K562 (cell line): ENCODE measurements around the gene FGF1. TPM values are rescaled to one million over a fixed set of nuclear protein-coding genes. Genes with fewer than 3 reads are reported as not detected.

Experiments used
- EHMT2 ChIP-seq: fragments of 450-650 bp; IDR thresholded peaks from 2 replicates; pipeline ENCODE4 v1.6.1; 2018; ENCODE audit warnings: antibody characterized with exemption
- NCOR1 ChIP-seq: fragments of 450-650 bp; IDR thresholded peaks from 2 replicates; pipeline ENCODE4 v1.6.1; 2016; ENCODE audit warnings: mild to moderate bottlenecking, moderate library complexity
- RAD21 ChIP-seq, 2 experiments: fragments of 250-450 bp in 1 of 2; fragments of 450-650 bp in 1 of 2; sonication (Bioruptor Pico) in 1 of 2; formaldehyde crosslinking in 1 of 2; IDR thresholded peaks in 1 of 2; conservative IDR thresholded peaks in 1 of 2; 2 replicates each; pipeline versions ENCODE4 v1.4.0 to v1.8.0; 2020 to 2022; ENCODE audit warnings: mild to moderate bottlenecking in 2 of 2, moderate library complexity in 1 of 2
- REST ChIP-seq, 2 experiments: fragments of 450-650 bp; formaldehyde crosslinking in 1 of 2; IDR thresholded peaks; 2 replicates each; pipeline versions ENCODE4 v1.4.0 to v1.6.1; 2014 to 2020; ENCODE audit warnings: mild to moderate bottlenecking in 2 of 2, borderline replicate concordance in 1 of 2, low read depth in 1 of 2
- SLC30A9 ChIP-seq: fragments of 250-450 bp; sonication (Bioruptor Pico); IDR thresholded peaks from 2 replicates; pipeline ENCODE4 v1.8.0; 2022; ENCODE audit warnings: mild to moderate bottlenecking, moderate library complexity
- TAL1 ChIP-seq: fragments of 450-650 bp; IDR thresholded peaks from 2 replicates; pipeline ENCODE4 v1.6.1; 2016; ENCODE audit warnings: mild to moderate bottlenecking
- ZNF561 ChIP-seq: fragments of 450-650 bp; formaldehyde crosslinking; conservative IDR thresholded peaks from 2 replicates; pipeline ENCODE4 v1.4.0; 2020; ENCODE audit warnings: mild to moderate bottlenecking, moderate library complexity
- polyA plus RNA-seq, 8 experiments: library from polyadenylated mRNA; depleted of rRNA in 4 of 8; stranded (reverse) in 5 of 8; unstranded in 3 of 8; fragments of >200 nt; fragmentation: Nextera tagmentation in 2 of 8; fragmentation: Illumina TruSeq in 1 of 8; extraction: Ambion mirVana in 2 of 8; extraction: Trizol in 1 of 8; gene quantifications; 2 replicates each; pipeline versions ENCODE4 v1.2.1 to v1.2.3, GENCODE V29; 2011 to 2014; ENCODE audit warnings: inconsistent platforms in 1 of 8, missing spikeins in 1 of 8
- total RNA-seq, 7 experiments: library from RNA; depleted of rRNA in 6 of 7; stranded (reverse); fragments of >200 nt in 6 of 7; fragmentation: Illumina TruSeq in 2 of 7; extraction: Trizol in 2 of 7; gene quantifications; 2 replicates each; pipeline versions ENCODE4 v1.2.1 to v1.2.3, GENCODE V29; 2011 to 2021; ENCODE audit warnings: low replicate concordance in 1 of 7
- TF ChIP-seq, protein P1 (sequence below), 2 experiments: fragments of 450-650 bp in 1 of 2; IDR thresholded peaks; 2 replicates each; pipeline ENCODE4 v1.6.1; 2011 to 2017; ENCODE audit warnings: low read depth in 2 of 2, antibody characterized with exemption in 1 of 2, borderline replicate concordance in 1 of 2, low read length in 1 of 2, mild to moderate bottlenecking in 1 of 2, mixed read lengths in 1 of 2; ENCODE audit not compliant: control insufficient read depth in 1 of 2

Gene FGF1
- total and polyA plus RNA-seq, 9 of the 15 experiments (the other 6 are each of a cell fraction or from before 2014, with no cell fraction given), result not detected

DNA sequence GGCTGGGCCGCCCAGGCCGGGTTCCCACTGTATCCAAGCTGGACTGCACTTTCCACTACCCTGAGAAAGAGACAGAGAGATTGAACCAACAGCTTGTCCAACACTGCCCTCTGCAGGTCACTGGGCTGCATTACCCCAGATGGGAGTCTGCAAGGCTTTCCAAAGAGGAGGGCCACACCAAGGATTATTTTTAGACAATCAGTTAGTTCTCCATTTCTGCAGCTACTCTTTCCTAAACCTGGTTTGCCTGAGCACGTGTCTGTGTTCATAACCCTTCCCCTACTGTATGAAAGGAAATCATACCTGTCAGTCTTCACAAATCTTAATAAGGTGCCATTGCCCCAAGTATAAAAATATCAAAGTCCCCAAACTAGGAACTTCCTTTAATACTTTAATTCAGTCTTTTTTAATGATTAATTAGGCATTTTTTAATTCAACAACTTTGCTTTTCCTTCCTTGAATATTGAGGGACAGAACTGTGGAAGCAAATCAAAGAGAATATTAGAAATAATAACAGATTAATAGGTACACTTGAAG is 13.4 kb upstream of the FGF1 start (continued):
- TF ChIP-seq, protein P1, sequence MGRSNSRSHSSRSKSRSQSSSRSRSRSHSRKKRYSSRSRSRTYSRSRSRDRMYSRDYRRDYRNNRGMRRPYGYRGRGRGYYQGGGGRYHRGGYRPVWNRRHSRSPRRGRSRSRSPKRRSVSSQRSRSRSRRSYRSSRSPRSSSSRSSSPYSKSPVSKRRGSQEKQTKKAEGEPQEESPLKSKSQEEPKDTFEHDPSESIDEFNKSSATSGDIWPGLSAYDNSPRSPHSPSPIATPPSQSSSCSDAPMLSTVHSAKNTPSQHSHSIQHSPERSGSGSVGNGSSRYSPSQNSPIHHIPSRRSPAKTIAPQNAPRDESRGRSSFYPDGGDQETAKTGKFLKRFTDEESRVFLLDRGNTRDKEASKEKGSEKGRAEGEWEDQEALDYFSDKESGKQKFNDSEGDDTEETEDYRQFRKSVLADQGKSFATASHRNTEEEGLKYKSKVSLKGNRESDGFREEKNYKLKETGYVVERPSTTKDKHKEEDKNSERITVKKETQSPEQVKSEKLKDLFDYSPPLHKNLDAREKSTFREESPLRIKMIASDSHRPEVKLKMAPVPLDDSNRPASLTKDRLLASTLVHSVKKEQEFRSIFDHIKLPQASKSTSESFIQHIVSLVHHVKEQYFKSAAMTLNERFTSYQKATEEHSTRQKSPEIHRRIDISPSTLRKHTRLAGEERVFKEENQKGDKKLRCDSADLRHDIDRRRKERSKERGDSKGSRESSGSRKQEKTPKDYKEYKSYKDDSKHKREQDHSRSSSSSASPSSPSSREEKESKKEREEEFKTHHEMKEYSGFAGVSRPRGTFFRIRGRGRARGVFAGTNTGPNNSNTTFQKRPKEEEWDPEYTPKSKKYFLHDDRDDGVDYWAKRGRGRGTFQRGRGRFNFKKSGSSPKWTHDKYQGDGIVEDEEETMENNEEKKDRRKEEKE (IDR thresholded peaks at IDR 0.05; ENCODE audit: borderline replicate concordance in 1 of 2, control insufficient read depth in 1 of 2, low read depth in 2 of 2, low read length in 1 of 2), result no peak
- TF ChIP-seq ZNF561 (CRISPR knock-in tag) (no peak), EHMT2 (no peak), REST (IDR thresholded peaks at IDR 0.05; ENCODE audit: borderline replicate concordance) (peak; percentile 81), REST (CRISPR knock-in tag; IDR thresholded peaks at IDR 0.05; ENCODE audit: low read depth) (no peak), SLC30A9 (no peak), TAL1 (no peak), RAD21 (CRISPR knock-in tag; conservative IDR thresholded peaks at IDR 0.05 in 1 of 2, IDR thresholded peaks at IDR 0.05 in 1 of 2) (peak; percentile 95 to 97), NCOR1 (no peak)
- TF ChIP-seq, all 486 proteins: peak for 15
